GM19239 (cell line): Measurements from ENCODE around the gene EBI3.
A peak's percentile ranks its signal among the peaks of the same experiment; 100 is the strongest.
"Not testable (repeated sequence)": the region's sequence is repeated elsewhere in the genome, so short reads cannot be mapped to it uniquely, and the experiment has no call there.

ENCODE experiments used
- DNase-seq: peaks from one replicate; pipeline ENCODE4 v3.0.0; 2011; ENCODE audit warnings: low spot score; ENCODE audit not compliant: insufficient read length
- FAIRE-seq: peaks from 2 replicates; lab custom pipeline; 2011; peaks lifted over from hg19 to GRCh38; lab: Jason Lieb, UNC

EBI3 gene

DNA sequence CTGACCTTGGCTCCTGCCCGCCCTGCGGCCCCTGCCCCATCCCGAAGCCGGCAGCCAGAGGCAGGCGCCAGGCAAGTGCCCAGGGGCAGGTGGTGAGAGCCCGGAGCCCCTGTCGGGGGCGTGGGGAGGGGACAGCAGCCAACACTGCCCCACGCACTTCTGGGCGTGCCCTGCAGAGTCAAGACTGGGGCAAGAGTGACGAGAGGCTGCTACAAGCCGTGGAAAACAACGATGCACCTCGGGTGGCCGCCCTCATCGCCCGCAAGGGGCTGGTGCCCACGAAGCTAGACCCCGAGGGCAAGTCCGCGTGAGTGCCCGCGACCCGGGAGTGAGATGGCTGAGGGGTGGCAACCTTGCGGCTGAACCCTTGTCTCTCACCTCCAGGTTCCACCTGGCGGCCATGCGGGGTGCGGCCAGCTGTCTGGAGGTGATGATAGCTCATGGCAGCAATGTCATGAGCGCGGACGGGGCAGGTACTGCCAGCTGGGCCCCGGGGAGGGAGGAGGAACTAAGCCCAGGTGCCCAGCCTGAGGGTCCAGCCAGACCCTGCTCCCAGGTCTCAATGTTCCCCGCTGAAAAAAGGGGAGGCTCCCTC, 29.5 kb upstream of the EBI3 start:
- no peak for DNase-seq

DNA sequence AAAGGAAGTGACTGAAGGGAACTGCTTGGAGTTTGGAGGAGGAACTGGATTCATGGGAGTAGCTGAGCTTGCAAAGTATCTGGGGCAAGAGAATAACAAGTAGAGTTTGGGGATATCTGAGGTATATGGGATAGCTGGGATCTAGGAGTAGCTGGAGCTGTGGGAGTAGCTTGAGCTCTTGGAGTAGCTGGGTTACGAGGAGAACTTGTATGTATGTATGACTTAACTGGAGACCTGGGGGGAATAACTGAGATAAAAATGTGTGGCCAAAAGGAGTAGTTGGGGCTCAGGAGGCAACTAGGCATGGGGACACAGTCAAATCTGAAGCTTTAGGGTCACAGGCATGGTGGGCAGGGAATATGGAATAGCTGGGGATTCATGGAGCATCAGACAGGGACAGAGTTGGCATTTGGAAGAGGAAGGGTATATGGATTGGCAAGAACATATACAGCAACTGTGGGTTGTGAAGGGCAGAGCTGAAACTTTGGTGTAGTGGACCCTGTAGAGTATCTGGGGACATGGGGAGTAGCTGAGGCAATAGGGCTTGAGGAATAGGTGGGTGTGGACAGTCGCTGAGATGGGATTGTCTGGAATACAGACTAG, 28.3 kb upstream of the EBI3 start:
- DNase-seq (no peak), FAIRE-seq (no peak)

More for the DNA sequence above, 29.5 kb upstream of the EBI3 start:
- no peak for FAIRE-seq

DNA sequence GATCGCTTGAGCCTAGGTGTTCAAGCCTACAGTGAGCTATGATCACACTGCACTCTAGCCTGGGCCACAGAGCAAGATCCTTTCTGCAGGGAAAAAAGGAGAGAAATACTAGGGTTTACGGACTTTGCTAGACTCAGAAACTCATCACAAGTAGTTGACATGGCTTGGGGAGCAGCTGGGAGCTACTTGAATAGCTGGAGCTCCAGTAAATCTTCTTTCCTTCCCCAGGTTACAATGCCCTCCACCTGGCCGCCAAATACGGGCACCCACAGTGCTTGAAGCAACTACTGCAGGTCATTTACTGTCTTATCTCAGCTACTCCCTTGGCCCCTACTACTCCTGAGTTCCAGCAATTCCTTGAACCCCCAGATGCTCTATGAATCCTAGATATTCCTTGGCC, 27.5 kb upstream of the EBI3 start:
- no peak for FAIRE-seq
- DNase-seq, result no peak

- FAIRE-seq (no peak), DNase-seq (no peak)
Measured at GRCh38 chr19:4206818-4207484, 22.4 kb upstream of the EBI3 start.

DNA sequence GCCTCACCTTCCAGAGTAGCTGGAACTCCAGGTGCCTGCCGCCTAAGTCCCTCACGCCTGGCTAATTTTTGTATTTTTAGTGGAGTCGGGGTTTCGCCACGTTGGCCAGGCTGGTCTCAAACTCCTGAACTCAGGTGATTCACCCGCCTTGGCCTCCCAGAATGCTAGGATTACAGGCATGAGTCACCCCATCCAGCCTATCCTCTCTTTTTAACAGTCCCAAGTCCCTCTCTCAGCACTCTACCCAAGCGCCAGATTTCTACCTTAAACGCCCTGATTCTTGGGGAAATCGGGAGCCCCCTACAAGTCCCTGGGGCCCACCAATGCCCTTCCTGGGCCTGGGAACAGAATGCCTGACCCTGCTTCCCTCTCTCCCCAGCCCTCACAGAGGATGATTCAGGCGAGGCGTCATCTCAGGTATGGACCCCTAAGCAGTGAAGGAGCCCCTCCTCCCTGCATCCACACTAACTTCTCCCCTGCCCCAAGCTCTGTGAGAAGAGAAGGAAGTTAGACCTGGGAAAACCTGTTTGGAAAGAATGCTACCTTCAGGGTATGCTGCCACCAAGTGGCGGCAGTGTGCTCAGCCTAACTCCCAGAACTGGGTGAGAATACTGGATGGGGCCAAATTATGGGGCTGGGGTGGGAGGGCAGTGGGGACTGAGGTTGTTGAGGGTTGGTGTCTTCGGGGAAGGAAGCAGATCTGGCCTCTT, 20.8 kb upstream of the EBI3 start:
- peak; percentile 49 for FAIRE-seq
- DNase-seq, result no peak

DNA sequence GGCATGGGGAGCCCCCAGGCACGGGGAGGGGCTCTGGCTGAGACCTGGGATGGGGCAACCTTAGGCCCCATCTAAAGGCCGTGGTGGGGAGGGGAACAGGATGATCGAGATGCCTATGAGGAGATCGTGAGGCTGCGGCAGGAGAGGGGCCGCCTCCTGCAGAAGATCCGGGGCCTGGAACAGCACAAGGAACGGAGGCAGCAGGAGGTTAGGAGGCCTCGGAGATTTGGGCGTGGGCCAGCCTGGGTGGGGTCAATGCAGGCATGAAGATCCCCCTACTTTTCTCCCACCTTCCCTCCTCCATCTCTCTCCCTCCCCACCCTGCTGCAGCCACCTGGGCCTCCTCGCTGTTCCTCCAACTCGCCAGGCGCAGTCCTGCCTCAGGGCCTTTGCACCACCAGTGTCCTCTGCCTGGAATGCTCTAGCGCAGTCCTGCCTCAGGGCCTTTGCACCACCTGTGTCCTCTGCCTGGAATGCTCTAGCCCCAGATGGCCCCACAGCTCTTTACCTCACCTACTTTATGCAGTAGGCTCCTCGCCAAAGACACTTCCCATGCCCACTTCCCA, 19.1 kb upstream of the EBI3 start:
- FAIRE-seq, result no peak
- no peak for DNase-seq

GRCh38 chr19:4213116-4213515, 16.2 kb upstream of the EBI3 start:
- FAIRE-seq (no peak), DNase-seq (no peak)

GRCh38 chr19:4215807-4216206, 13.5 kb upstream of the EBI3 start:
- no peak for FAIRE-seq
- DNase-seq, result no peak

GRCh38 chr19:4216846-4217245, 12.5 kb upstream of the EBI3 start:
- DNase-seq (no peak), FAIRE-seq (no peak)

GRCh38 chr19:4217429-4218264, 11.7 kb upstream of the EBI3 start:
- FAIRE-seq (no peak), DNase-seq (no peak)

GRCh38 chr19:4218523-4218922, 10.8 kb upstream of the EBI3 start:
- FAIRE-seq, result not testable (repeated sequence)

GRCh38 chr19:4220188-4220587, 9.1 kb upstream of the EBI3 start:
- DNase-seq (no peak), FAIRE-seq (no peak)

More at GRCh38 chr19:4218523-4218922, 10.8 kb upstream of the EBI3 start:
- not testable (repeated sequence) for DNase-seq

DNA sequence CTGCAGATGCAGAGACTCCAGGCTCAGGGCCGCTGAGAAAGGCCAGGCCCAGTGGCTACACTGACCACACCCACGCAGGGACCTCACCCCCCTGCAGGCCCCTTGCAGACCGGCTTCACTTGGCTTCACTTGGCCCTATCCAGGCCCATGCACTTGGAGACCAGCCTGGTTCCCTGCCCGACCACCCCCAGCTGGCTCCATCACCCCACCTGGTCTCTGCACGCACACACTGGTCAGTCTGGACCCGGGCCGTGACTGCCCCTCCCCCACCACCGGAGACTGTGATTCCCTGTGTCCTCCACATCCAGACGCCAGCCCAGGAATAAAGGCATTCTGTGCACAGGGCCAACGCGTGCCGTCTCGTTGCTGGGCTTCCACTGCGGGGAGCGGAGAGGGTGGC, 4.9 kb upstream of the EBI3 start:
- DNase-seq, result no peak
- no peak for FAIRE-seq

DNA sequence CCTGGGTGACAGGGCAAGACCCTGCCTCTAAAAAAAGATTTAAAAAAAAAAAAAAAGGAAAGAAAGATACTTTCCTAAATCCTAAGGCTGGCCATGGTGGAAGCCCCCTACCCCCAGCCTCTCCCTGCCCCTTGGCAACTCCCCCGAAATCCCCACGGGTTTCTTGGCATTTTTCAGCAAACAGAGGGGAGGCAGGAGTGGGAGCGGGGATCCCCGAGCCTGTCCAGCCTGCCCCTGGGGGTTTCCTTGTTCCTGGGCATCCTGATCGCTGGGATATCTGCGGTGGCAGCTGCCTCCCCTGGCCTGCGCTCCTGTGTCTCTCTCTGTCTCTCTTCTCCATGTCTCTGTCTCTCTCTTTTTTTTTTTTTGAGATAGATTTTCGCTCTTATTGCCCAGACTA, 3.4 kb upstream of the EBI3 start:
- FAIRE-seq (no peak), DNase-seq (no peak)

DNA sequence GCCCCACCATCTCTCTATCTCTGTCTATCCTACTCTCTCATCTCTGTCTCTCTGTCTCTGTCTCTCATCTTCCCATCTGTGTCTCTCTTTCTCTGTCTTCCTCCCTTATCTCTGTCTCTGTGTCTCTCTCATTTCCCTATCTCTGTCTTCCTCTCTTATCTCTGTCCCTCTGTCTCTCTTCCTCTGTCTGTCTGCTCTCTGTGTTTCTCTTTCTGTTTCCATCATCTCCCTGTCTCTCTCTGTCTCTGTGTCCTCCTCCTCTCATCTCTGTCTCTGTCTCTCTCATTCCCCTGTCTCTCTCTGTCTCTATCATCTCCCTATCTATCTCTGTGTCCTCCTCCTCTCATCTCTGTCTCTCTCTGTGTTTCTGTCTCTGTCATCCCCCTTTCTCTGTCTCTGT, 1.6 kb upstream of the EBI3 start:
- DNase-seq (no peak), FAIRE-seq (no peak)

DNA sequence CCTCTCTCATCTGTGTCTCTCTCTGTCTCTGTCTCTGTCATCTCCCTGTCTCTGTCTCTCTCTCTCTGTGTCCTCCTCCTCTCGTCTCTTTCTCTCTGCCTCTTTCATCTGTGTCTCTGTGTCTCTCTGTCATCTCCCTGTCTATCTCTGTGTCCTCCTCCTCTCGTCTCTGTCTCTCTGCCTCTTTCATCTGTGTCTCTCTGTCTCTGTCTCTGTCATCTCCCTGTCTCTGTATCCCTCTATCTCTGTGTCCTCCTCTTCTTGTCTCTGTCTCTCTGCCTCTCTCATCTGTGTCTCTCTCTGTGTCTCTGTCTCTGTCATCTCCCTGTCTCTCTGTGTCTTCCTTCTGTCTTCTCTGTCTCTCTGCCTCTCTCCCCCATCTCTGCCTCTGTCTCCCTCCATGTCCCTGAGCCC, 551 bp upstream of the EBI3 start:
- FAIRE-seq (no peak), DNase-seq (no peak)

GRCh38 chr19:4230237-4230636, 914 bp downstream of the EBI3 start:
- not testable (repeated sequence) for FAIRE-seq

GRCh38 chr19:4231521-4231920, 2.2 kb downstream of the EBI3 start:
- FAIRE-seq, DNase-seq: not testable (repeated sequence)

More at GRCh38 chr19:4230237-4230636, 914 bp downstream of the EBI3 start:
- not testable (repeated sequence) for DNase-seq

- FAIRE-seq, DNase-seq: not testable (repeated sequence)
Measured at GRCh38 chr19:4232139-4232538, 2.8 kb downstream of the EBI3 start.
